ENCODE data around the gene TXNDC5. TPM values are rescaled to one million over a fixed set of nuclear protein-coding genes. Genes with fewer than 3 reads are reported as not detected.

The TXNDC5 gene
- polyA plus RNA-seq, 1 donor from 2014 or later, result 37.7 TPM

DNA sequence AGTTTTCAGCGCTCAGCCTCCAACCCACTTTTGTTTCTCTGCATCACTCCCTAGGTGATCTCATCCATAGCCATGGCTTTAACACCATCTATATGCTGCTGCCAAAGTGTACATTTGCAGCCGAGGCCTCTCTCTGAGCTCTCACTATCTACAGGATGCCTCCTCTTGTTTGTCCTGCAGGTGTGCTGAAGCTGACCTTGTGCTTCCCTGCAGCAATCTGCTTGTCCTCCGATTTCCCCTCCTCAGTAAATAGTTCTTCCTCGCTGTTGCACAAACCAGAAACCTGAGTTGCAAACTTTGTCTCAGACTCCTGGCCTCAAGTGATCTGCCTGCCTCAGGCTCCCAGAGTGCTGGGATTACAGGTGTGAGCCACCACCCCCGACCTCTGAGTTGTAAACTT, 3.7 kb upstream of the TXNDC5 start:
- Histone ChIP-seq H3K27ac (ENCODE audit: low read length) (no peak overlapping the region), H3K9me3 (ENCODE audit: low read length) (no peaks in the 10 kb centered on the region), H3F3A (ENCODE audit: insufficient read depth, low read length, poor library complexity, severe bottlenecking) (no peaks in the 10 kb centered on the region), H3K9ac (ENCODE audit: low read length) (no peak overlapping the region), H3K4me2 (ENCODE audit: low read length) (no peak overlapping the region), H3K36me3 (ENCODE audit: insufficient read depth, low read length) (no peaks in the 10 kb centered on the region), H2AFZ (ENCODE audit: low read depth, low read length) (no peak overlapping the region), H3K79me2 (replicated peaks; ENCODE audit: insufficient read depth, low read length) (peaks cover 3% of the 10 kb centered on the region), H3K9me2 (ENCODE audit: insufficient read depth, low read length) (no peaks in the 10 kb centered on the region), H3K4me3 (ENCODE audit: low read length) (no peak overlapping the region), H4K20me1 (ENCODE audit: insufficient read depth) (no peaks in the 10 kb centered on the region), H3K27me3 (ENCODE audit: insufficient read depth, low read depth, low read length) (peaks cover 6% of the 10 kb centered on the region)
- no peak for TF ChIP-seq MXI1 (conservative IDR thresholded peaks at IDR 0.05; ENCODE audit: poor library complexity, severe bottlenecking)
- no peak for TF ChIP-seq POLR2AphosphoS5 (IDR thresholded peaks at IDR 0.05)
- TF ChIP-seq TAF1 (IDR thresholded peaks at IDR 0.05; ENCODE audit: low read depth), result no peak
- no peak for TF ChIP-seq CTCF (IDR thresholded peaks at IDR 0.05; ENCODE audit: poor library complexity, severe bottlenecking)
- TF ChIP-seq, protein P1, sequence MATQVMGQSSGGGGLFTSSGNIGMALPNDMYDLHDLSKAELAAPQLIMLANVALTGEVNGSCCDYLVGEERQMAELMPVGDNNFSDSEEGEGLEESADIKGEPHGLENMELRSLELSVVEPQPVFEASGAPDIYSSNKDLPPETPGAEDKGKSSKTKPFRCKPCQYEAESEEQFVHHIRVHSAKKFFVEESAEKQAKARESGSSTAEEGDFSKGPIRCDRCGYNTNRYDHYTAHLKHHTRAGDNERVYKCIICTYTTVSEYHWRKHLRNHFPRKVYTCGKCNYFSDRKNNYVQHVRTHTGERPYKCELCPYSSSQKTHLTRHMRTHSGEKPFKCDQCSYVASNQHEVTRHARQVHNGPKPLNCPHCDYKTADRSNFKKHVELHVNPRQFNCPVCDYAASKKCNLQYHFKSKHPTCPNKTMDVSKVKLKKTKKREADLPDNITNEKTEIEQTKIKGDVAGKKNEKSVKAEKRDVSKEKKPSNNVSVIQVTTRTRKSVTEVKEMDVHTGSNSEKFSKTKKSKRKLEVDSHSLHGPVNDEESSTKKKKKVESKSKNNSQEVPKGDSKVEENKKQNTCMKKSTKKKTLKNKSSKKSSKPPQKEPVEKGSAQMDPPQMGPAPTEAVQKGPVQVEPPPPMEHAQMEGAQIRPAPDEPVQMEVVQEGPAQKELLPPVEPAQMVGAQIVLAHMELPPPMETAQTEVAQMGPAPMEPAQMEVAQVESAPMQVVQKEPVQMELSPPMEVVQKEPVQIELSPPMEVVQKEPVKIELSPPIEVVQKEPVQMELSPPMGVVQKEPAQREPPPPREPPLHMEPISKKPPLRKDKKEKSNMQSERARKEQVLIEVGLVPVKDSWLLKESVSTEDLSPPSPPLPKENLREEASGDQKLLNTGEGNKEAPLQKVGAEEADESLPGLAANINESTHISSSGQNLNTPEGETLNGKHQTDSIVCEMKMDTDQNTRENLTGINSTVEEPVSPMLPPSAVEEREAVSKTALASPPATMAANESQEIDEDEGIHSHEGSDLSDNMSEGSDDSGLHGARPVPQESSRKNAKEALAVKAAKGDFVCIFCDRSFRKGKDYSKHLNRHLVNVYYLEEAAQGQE (IDR thresholded peaks at IDR 0.05; ENCODE audit: borderline replicate concordance), result no peak

GRCh38 chr6:7912736-7913517, 2.3 kb upstream of the TXNDC5 start:
- TF ChIP-seq TAF1 (IDR thresholded peaks at IDR 0.05; ENCODE audit: low read depth) (no peak), EP300 (conservative IDR thresholded peaks at IDR 0.05; ENCODE audit: poor library complexity, severe bottlenecking) (no peak), POLR2AphosphoS5 (IDR thresholded peaks at IDR 0.05) (no peak), MXI1 (conservative IDR thresholded peaks at IDR 0.05; ENCODE audit: poor library complexity, severe bottlenecking) (no peak), CTCF (IDR thresholded peaks at IDR 0.05; ENCODE audit: poor library complexity, severe bottlenecking) (no peak), RAD21 (conservative IDR thresholded peaks at IDR 0.05) (no peak), EZH2 (IDR thresholded peaks at IDR 0.05; ENCODE audit: borderline replicate concordance, insufficient read depth, low read length, poor library complexity, severe bottlenecking) (no peak), SMC3 (conservative IDR thresholded peaks at IDR 0.05; ENCODE audit: poor library complexity) (no peak)
- TF ChIP-seq, protein P1 (IDR thresholded peaks at IDR 0.05; ENCODE audit: borderline replicate concordance), result no peak
- H3K9me2 ChIP-seq (ENCODE audit: insufficient read depth, low read length), result no peaks in the 10 kb centered on the region
- no peaks in the 10 kb centered on the region for H4K20me1 ChIP-seq (ENCODE audit: insufficient read depth)
- H3K79me2 ChIP-seq (replicated peaks; ENCODE audit: insufficient read depth, low read length), result peaks cover 5% of the 10 kb centered on the region
- no peaks in the 10 kb centered on the region for H3F3A ChIP-seq (ENCODE audit: insufficient read depth, low read length, poor library complexity, severe bottlenecking)
- H3K36me3 ChIP-seq (ENCODE audit: insufficient read depth, low read length), result no peaks in the 10 kb centered on the region
- no peak overlapping the region for H2AFZ ChIP-seq (ENCODE audit: low read depth, low read length)
- H3K27me3 ChIP-seq (ENCODE audit: insufficient read depth, low read depth, low read length), result peaks cover 6% of the 10 kb centered on the region
- no peaks in the 10 kb centered on the region for H3K9me3 ChIP-seq (ENCODE audit: low read length)
- no peak overlapping the region for H3K27ac ChIP-seq (ENCODE audit: low read length)
- H3K9ac ChIP-seq (ENCODE audit: low read length), result no peak overlapping the region
- no peak overlapping the region for H3K4me3 ChIP-seq (ENCODE audit: low read length)
- H3K4me2 ChIP-seq (ENCODE audit: low read length), result no peak overlapping the region

All from neural cell (in vitro differentiated cells).